ENCODE measurements around the gene RNGTT. TPM values are rescaled to one million over a fixed set of nuclear protein-coding genes. Genes with fewer than 3 reads are reported as not detected.

Gene RNGTT
- total and polyA plus RNA-seq, 10 of the 15 experiments (the other 5 are each of a cell fraction or from before 2014, with no cell fraction given): 7.7 to 30.4 (median 22.2) TPM

DNA sequence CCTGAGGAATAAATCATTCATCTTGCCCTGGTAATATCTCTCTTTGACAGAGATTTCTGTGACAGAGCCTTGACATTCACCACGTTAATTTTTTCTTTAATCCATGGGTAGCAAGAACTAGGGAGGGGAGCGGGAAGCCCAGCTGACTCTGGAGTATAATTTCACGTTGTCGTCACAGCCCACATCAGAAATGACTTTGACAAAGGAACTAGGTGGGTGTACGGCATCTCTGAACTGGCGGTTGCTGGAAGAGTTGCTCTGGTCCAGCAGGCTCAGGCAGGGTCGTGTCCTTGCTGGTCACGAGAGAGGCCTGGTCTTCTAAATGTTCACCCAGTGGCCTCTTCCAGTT is 400.2 kb downstream of the RNGTT start (continued):
- TF ChIP-seq, protein P1, sequence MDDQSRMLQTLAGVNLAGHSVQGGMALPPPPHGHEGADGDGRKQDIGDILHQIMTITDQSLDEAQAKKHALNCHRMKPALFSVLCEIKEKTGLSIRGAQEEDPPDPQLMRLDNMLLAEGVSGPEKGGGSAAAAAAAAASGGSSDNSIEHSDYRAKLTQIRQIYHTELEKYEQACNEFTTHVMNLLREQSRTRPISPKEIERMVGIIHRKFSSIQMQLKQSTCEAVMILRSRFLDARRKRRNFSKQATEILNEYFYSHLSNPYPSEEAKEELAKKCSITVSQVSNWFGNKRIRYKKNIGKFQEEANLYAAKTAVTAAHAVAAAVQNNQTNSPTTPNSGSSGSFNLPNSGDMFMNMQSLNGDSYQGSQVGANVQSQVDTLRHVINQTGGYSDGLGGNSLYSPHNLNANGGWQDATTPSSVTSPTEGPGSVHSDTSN (IDR thresholded peaks at IDR 0.05; ENCODE audit: insufficient replicate concordance, low read depth, low read length): no peak
- no peak for TF ChIP-seq MEF2A (IDR thresholded peaks at IDR 0.05; ENCODE audit: insufficient read depth, low read depth, low read length)

- TF ChIP-seq TARDBP (IDR thresholded peaks at IDR 0.05; ENCODE audit: borderline replicate concordance) (no peak), ZNF207 (IDR thresholded peaks at IDR 0.05; ENCODE audit: borderline replicate concordance) (no peak), ZNF384 (IDR thresholded peaks at IDR 0.05; ENCODE audit: borderline replicate concordance, low read depth, low read length) (no peak), ZSCAN29 (IDR thresholded peaks at IDR 0.05) (no peak), CREB1 (IDR thresholded peaks at IDR 0.05; ENCODE audit: low read depth) (no peak), SUZ12 (IDR thresholded peaks at IDR 0.05; ENCODE audit: unreplicated experiment) (no peak), FOS (IDR thresholded peaks at IDR 0.05; ENCODE audit: borderline replicate concordance, extremely low read depth, insufficient read length) (no peak), HSF1 (IDR thresholded peaks at IDR 0.05; ENCODE audit: low read depth, low read length) (no peak)
- TF ChIP-seq, protein P2, sequence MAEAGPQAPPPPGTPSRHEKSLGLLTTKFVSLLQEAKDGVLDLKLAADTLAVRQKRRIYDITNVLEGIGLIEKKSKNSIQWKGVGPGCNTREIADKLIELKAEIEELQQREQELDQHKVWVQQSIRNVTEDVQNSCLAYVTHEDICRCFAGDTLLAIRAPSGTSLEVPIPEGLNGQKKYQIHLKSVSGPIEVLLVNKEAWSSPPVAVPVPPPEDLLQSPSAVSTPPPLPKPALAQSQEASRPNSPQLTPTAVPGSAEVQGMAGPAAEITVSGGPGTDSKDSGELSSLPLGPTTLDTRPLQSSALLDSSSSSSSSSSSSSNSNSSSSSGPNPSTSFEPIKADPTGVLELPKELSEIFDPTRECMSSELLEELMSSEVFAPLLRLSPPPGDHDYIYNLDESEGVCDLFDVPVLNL (IDR thresholded peaks at IDR 0.05; ENCODE audit: low read depth, low read length): no peak
- H2AFZ ChIP-seq (ENCODE audit: control insufficient read depth, low read depth, low read length): no peak overlapping the region
- intact Hi-C loops (cut with micrococcal nuclease; ENCODE audit: unreplicated experiment): no loop called here
- no peak overlapping the region; the same call in 1 of the 2 replicates for H3K9ac ChIP-seq (ENCODE audit: control insufficient read depth, insufficient read depth, low read length)
- no peak overlapping the region for H3K27ac ChIP-seq (ENCODE audit: control insufficient read depth, insufficient read depth)
- no peak overlapping the region for H3K4me2 ChIP-seq (ENCODE audit: control insufficient read depth, insufficient read depth)
- ATAC-seq (no peak), FAIRE-seq (no peak), DNase-seq (ENCODE audit: low read depth, low spot score) (no peak)
- BruUV-seq (replicated peaks): no TSS peak
- H3K9me3 ChIP-seq (replicated peaks; ENCODE audit: control insufficient read depth, insufficient read depth, low read length): no peaks in the 10 kb centered on the region; the same call in 1 of the 3 replicates
- CTCF ChIA-PET: interaction anchor here (2.5 kb wide), 1 partner anchor 18 kb away, joined by 7 read pairs; no protein-coding TSS in a partner anchor
- WGBS (ENCODE audit: insufficient coverage, insufficient replicate concordance, low lambda C conversion rate, missing lambda C conversion rate): 89% methylated on average over 18 of the region's 18 CpGs
- no peaks in the 10 kb centered on the region for H3K27me3 ChIP-seq (replicated peaks in 1 of 2; ENCODE audit: control insufficient read depth in 2 of 2, insufficient read depth in 2 of 2, low read length in 1 of 2)
- H3K36me3 ChIP-seq (ENCODE audit: control insufficient read depth in 2 of 2, insufficient read depth in 2 of 2, low read length in 1 of 2): no peaks in the 10 kb centered on the region
- no peaks in the 10 kb centered on the region for H3K79me2 ChIP-seq (ENCODE audit: control insufficient read depth, insufficient read depth, low read length)
- H3K4me1 ChIP-seq (ENCODE audit: control insufficient read depth, insufficient read depth, low read length): peaks cover 5% of the 10 kb centered on the region; the same call in 1 of the 2 replicates
- no peaks in the 10 kb centered on the region for H4K20me1 ChIP-seq (ENCODE audit: control insufficient read depth, insufficient read depth)
- RAD21 ChIA-PET (ENCODE audit: unreplicated experiment): no interaction called here
- H3K4me3 ChIP-seq: no peak overlapping the region
- POLR2A ChIA-PET: no interaction called here
- SMC1A ChIA-PET (ENCODE audit: uncharacterized antibody, unreplicated experiment): interaction anchor here (0.6 to 1.1 kb wide), 2 partner anchors 43 to 214 kb away, joined by 4 read pairs; no protein-coding TSS in a partner anchor
- in situ Hi-C loops (cut with MboI): no loop called here
Observed at GRCh38 chr6:88562353-88563276, 400.8 kb downstream of the RNGTT start.
